Measurements from ENCODE around the gene C5orf34.

GRCh38 chr5:43483298-43484105 lies 31.4 kb downstream of the C5orf34 start, which contains the start of gene TMEM267:
- TF ChIP-seq POLR2A (IDR thresholded peaks at IDR 0.05): peak; percentile 75 to 86
- TF ChIP-seq POLR2AphosphoS5 (IDR thresholded peaks at IDR 0.05): peak in 2 of 3 donors; percentile 53 to 63
- TF ChIP-seq CTCF (IDR thresholded peaks at IDR 0.05): no peak
- TF ChIP-seq EP300 (IDR thresholded peaks at IDR 0.05): no peak
